Measurements from ENCODE around the gene LRPPRC. TPM values are rescaled to one million over a fixed set of nuclear protein-coding genes. Genes with fewer than 3 reads are reported as not detected.

LRPPRC gene
- total RNA-seq, 2 donors from 2014 or later = 117 to 135 TPM

DNA sequence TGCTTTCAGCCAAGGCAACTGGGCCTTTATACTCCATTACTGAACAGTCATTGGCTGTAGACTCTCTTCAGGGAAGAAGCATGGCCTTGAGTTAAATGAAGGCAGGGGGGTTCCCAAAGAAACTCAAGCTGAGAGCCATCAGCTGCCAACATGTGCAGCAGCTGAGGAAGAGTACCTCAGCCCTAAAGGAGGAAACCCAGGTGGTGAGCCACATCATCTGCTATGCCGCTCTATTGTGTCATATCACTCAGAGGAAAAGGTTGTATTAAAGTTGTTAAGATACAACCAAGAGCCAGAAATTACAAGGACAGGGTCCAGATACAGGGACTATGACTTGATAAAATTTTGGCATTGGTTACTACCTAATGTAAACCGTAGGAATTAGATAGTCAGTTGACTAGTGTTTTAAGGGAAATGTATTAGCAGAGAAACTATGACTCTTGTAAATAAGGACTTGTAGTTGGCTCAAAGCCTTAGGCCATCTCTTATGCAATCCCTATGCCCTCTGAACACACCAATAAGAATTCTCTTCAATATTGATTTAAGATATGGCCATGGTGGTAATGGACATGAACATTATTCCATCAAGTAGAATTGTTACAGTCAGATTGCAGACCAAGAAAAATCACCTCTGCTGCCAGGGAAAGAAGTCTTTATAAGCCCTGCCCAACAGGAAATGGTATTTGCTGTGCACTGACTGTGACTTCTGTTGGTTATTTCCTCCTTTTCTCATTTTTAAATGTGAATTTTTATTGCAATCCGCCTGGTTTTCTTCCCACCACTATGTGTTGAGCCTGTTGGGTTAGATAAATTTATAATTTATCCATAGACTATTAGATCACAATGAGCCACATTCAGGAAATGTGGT lies 9.2 kb upstream of the LRPPRC start:
- Histone ChIP-seq H3K9ac (ENCODE audit: extremely low read depth, low read length, poor library complexity, severe bottlenecking) (no peak overlapping the region), H3K27me3 (ENCODE audit: control insufficient read depth, insufficient read depth, low read length, poor library complexity, severe bottlenecking) (no peaks in the 10 kb centered on the region), H3K36me3 (ENCODE audit: control insufficient read depth, insufficient read depth, low read length) (no peaks in the 10 kb centered on the region), H3K9me3 (ENCODE audit: control insufficient read depth, low read length) (no peaks in the 10 kb centered on the region), H3K27ac (ENCODE audit: low read depth, low read length) (no peak overlapping the region), H3K4me1 (ENCODE audit: control insufficient read depth, insufficient read depth, low read length) (no peaks in the 10 kb centered on the region), H3K4me3 (ENCODE audit: low read length) (no peak overlapping the region)
- no peak overlapping the region for H3K4me3 Mint-ChIP-seq
- 83 to 96% methylated on average over 1 to 2 of the region's 3 CpGs for WGBS, 2 experiments (ENCODE audit: insufficient coverage in 1 of 2, insufficient read length in 1 of 2)
- no peak overlapping the region for H3K27ac Mint-ChIP-seq
- no peaks in the 10 kb centered on the region for H3K27me3 Mint-ChIP-seq (ENCODE audit: insufficient read depth)
- H3K36me3 Mint-ChIP-seq (ENCODE audit: low read depth) = no peaks in the 10 kb centered on the region
- no peak for DNase-seq
- no peak for TF ChIP-seq CTCF (conservative IDR thresholded peaks at IDR 0.05)
- H3K9me3 Mint-ChIP-seq = no peaks in the 10 kb centered on the region
- H3K4me1 Mint-ChIP-seq = no peaks in the 10 kb centered on the region

DNA sequence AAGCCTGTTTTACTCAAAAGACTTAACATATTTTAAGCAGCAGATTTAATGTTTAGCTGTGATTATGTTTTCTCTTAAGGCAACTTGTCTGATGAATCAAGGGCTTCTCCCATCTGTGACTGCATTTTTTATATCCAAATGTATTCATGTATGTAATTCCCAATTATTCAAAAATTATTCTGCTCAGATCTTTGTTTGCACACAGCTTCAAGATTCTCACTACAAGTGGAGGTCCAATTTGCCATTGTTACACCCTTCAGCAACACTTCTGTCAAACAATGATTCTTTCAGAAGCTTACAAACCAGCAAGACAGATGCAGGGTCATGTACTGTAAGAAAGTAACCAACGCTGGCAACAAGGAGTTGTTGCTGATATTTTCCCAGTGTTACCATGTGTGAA lies 5.9 kb upstream of the LRPPRC start:
- Histone ChIP-seq H3K9ac (ENCODE audit: extremely low read depth, low read length, poor library complexity, severe bottlenecking) (no peak overlapping the region), H3K4me3 (ENCODE audit: low read length) (no peak overlapping the region), H3K9me3 (ENCODE audit: control insufficient read depth, low read length) (no peaks in the 10 kb centered on the region), H3K36me3 (ENCODE audit: control insufficient read depth, insufficient read depth, low read length) (no peaks in the 10 kb centered on the region), H3K27ac (ENCODE audit: low read depth, low read length) (no peak overlapping the region), H3K27me3 (ENCODE audit: control insufficient read depth, insufficient read depth, low read length, poor library complexity, severe bottlenecking) (no peaks in the 10 kb centered on the region), H3K4me1 (ENCODE audit: control insufficient read depth, insufficient read depth, low read length) (no peaks in the 10 kb centered on the region)
- no peak for TF ChIP-seq CTCF (conservative IDR thresholded peaks at IDR 0.05)
- no peaks in the 10 kb centered on the region for H3K36me3 Mint-ChIP-seq (ENCODE audit: low read depth)
- H3K9me3 Mint-ChIP-seq = no peaks in the 10 kb centered on the region
- no peaks in the 10 kb centered on the region for H3K27me3 Mint-ChIP-seq (ENCODE audit: insufficient read depth)
- no peak overlapping the region for H3K27ac Mint-ChIP-seq
- H3K4me3 Mint-ChIP-seq = no peak overlapping the region
- H3K4me1 Mint-ChIP-seq = no peaks in the 10 kb centered on the region
- 67 to 79% methylated on average over 1 of the region's 1 CpG for WGBS, 2 experiments (ENCODE audit: insufficient coverage in 1 of 2, insufficient read length in 1 of 2)
- no peak for DNase-seq

DNA sequence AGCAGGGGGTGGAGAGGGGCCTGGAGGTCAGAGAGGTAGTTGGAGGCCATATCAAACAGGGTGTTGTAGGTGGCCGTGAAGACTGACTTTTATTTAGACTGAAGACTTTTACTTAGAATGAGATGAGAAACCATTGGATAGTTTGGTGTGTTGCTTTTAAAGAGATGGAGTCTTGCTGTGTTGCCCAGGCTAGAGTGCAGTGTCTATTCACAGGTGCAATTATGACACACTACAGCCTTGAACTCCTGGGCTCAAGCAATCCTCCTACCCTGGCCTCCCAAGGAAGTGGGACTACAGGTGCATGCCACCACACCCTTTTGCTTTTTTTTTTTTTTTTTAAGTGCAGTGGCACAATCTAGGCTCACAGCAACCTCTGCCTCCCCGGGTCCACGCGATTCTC lies 2.5 kb upstream of the LRPPRC start:
- DNase-seq = no peak
- no peaks in the 10 kb centered on the region for H3K4me1 ChIP-seq (ENCODE audit: control insufficient read depth, insufficient read depth, low read length)
- Mint-ChIP-seq H3K4me3 (no peak overlapping the region), H3K9me3 (no peaks in the 10 kb centered on the region), H3K36me3 (ENCODE audit: low read depth) (peaks cover 10% of the 10 kb centered on the region), H3K4me1 (peaks cover 13% of the 10 kb centered on the region), H3K27me3 (ENCODE audit: insufficient read depth) (no peaks in the 10 kb centered on the region), H3K27ac (no peak overlapping the region)
- H3K27ac ChIP-seq (ENCODE audit: low read depth, low read length) = no peak overlapping the region
- H3K4me3 ChIP-seq (ENCODE audit: low read length) = no peak overlapping the region
- H3K9ac ChIP-seq (ENCODE audit: extremely low read depth, low read length, poor library complexity, severe bottlenecking) = no peak overlapping the region
- peaks cover 10% of the 10 kb centered on the region for H3K36me3 ChIP-seq (ENCODE audit: control insufficient read depth, insufficient read depth, low read length)
- no peaks in the 10 kb centered on the region for H3K27me3 ChIP-seq (ENCODE audit: control insufficient read depth, insufficient read depth, low read length, poor library complexity, severe bottlenecking)
- no peak for TF ChIP-seq CTCF (conservative IDR thresholded peaks at IDR 0.05)
- no peaks in the 10 kb centered on the region for H3K9me3 ChIP-seq (ENCODE audit: control insufficient read depth, low read length)
- WGBS, 2 experiments (ENCODE audit: insufficient coverage in 1 of 2, insufficient read length in 1 of 2) = 93 to 100% methylated on average over 1 to 4 of the region's 4 CpGs

All from endodermal cell (in vitro differentiated cells).